Natural killer cell (primary cell): ENCODE measurements around the gene ARHGAP26. TPM values are rescaled to one million over a fixed set of nuclear protein-coding genes. Genes with fewer than 3 reads are reported as not detected.

ENCODE experiments used
- ATAC-seq, 3 donors: fragments of 150-1000 bp in 2 of 3; fragments of 200-7000 bp in 1 of 3; cut with Tn5 transposase; 1 replicate in 1 of 3; 2 replicates in 2 of 3; pipeline ENCODE4 v1.10.0; 2021; ENCODE audit warnings: mild to moderate bottlenecking in 2 of 3, moderate library complexity in 2 of 3
- DNase-seq, 2 donors: peaks; one replicate each; pipeline versions ENCODE4 v3.0.0 to v3.0.0-alpha.2; 2013 to 2021; ENCODE audit warnings: mixed read lengths in 1 of 2
- H3K27ac ChIP-seq: one replicate; pipeline ENCODE4 v1.5.1; 2013; ENCODE audit warnings: mild to moderate bottlenecking, low read length
- H3K27me3 ChIP-seq: one replicate; pipeline ENCODE4 v1.6.1; 2013; ENCODE audit warnings: low read length; ENCODE audit not compliant: control insufficient read depth, insufficient read depth
- H3K36me3 ChIP-seq: one replicate; pipeline ENCODE4 v1.6.1; 2013; ENCODE audit warnings: low read length; ENCODE audit not compliant: control insufficient read depth, insufficient read depth
- H3K4me1 ChIP-seq: one replicate; pipeline ENCODE4 v1.6.1; 2013; ENCODE audit warnings: low read length; ENCODE audit not compliant: control insufficient read depth, insufficient read depth
- H3K4me3 ChIP-seq: one replicate; pipeline ENCODE4 v1.5.1; 2013; ENCODE audit warnings: low read length
- H3K9me3 ChIP-seq: one replicate; pipeline ENCODE4 v1.6.1; 2013; ENCODE audit warnings: low read length; ENCODE audit not compliant: control insufficient read depth, insufficient read depth
- H3K27ac Mint-ChIP-seq, 2 donors: one replicate each; pipeline ENCODE4 v1.8.0; 2022; ENCODE audit warnings: mild to moderate bottlenecking in 2 of 2, mixed read lengths in 2 of 2, moderate library complexity in 1 of 2
- H3K27me3 Mint-ChIP-seq, 2 donors: one replicate each; pipeline ENCODE4 v1.8.0; 2022; ENCODE audit warnings: low read depth in 2 of 2, mixed read lengths in 2 of 2
- H3K36me3 Mint-ChIP-seq: one replicate; pipeline ENCODE4 v1.8.0; 2022; ENCODE audit warnings: mixed read lengths
- H3K4me1 Mint-ChIP-seq, 2 donors: one replicate each; pipeline ENCODE4 v1.8.0; 2022; ENCODE audit warnings: mixed read lengths in 2 of 2
- H3K4me3 Mint-ChIP-seq: one replicate; pipeline ENCODE4 v1.8.0; 2022; ENCODE audit warnings: mild to moderate bottlenecking, moderate library complexity, mixed read lengths
- H3K9me3 Mint-ChIP-seq, 2 donors: one replicate each; pipeline ENCODE4 v1.8.0; 2022; ENCODE audit warnings: mixed read lengths in 2 of 2
- CTCF ChIP-seq: fragments of 200-600 bp; IDR thresholded peaks from one replicate; pipeline ENCODE4 v1.8.0; 2022; ENCODE audit warnings: antibody characterized with exemption
- WGBS: methylation state at CpG from one replicate; pipeline ENCODE4 v1.1.7; 2013; ENCODE audit warnings: missing lambda C conversion rate; ENCODE audit not compliant: insufficient coverage; 5-methylcytosine and 5-hydroxymethylcytosine counted together
- intact Hi-C: fragments of 100-400 bp; cut with micrococcal nuclease; formaldehyde crosslinking; loops from one replicate; pipeline ENCODE4 v1.14.2; 2022
- total RNA-seq, 4 donors: library from RNA; stranded (reverse); fragments of 120-200 nt in 1 of 4; gene quantifications; one replicate each; pipeline versions ENCODE4 v1.2.3 to v1.2.4, GENCODE V29; 2013 to 2022

ARHGAP26 gene
- total RNA-seq, 3 donors from 2014 or later (not counting 1 experiment from before 2014, with no cell fraction given) = 153 to 159 (median 158) TPM

GRCh38 chr5:143106174-143106573 lies 336.0 kb downstream of the ARHGAP26 start:
- Mint-ChIP-seq H3K36me3 (no peaks in the 10 kb centered on the region), H3K9me3 (no peaks in the 10 kb centered on the region), H3K4me1 (peaks cover 50 to 59% of the 10 kb centered on the region in 2 donors), H3K27ac (peak overlapping the region; percentile 35 to 63), H3K4me3 (no peak overlapping the region), H3K27me3 (no peaks in the 10 kb centered on the region)
- DNase-seq (no peak), ATAC-seq (no peak)
- Histone ChIP-seq H3K4me3 (no peak overlapping the region), H3K4me1 (no peaks in the 10 kb centered on the region), H3K27me3 (no peaks in the 10 kb centered on the region), H3K9me3 (no peaks in the 10 kb centered on the region), H3K27ac (no peak overlapping the region), H3K36me3 (no peaks in the 10 kb centered on the region)
- intact Hi-C loops = no loop called here
- WGBS = 85% methylated on average over 6 of the region's 6 CpGs
- TF ChIP-seq CTCF = no peak

GRCh38 chr5:143108498-143109128 lies 338.4 kb downstream of the ARHGAP26 start:
- no peak for DNase-seq
- Histone ChIP-seq H3K9me3 (no peaks in the 10 kb centered on the region), H3K4me3 (no peak overlapping the region), H3K27ac (no peak overlapping the region), H3K36me3 (no peaks in the 10 kb centered on the region), H3K27me3 (no peaks in the 10 kb centered on the region), H3K4me1 (no peaks in the 10 kb centered on the region)
- H3K27me3 Mint-ChIP-seq = no peaks in the 10 kb centered on the region
- no peak overlapping the region for H3K4me3 Mint-ChIP-seq
- no peaks in the 10 kb centered on the region for H3K9me3 Mint-ChIP-seq
- H3K4me1 Mint-ChIP-seq = peaks cover 38 to 55% of the 10 kb centered on the region in 2 donors
- 92% methylated on average over 3 of the region's 3 CpGs for whole genome bisulfite sequencing
- H3K36me3 Mint-ChIP-seq = no peaks in the 10 kb centered on the region
- peak overlapping the region in 1 of 2 donors; percentile 8 for H3K27ac Mint-ChIP-seq
- ATAC-seq = no peak
- intact Hi-C loops = loop anchor here (1.0 kb wide), 1 partner anchor 13 kb away; no protein-coding TSS in a partner anchor
- no peak for TF ChIP-seq CTCF

GRCh38 chr5:143110591-143110990 lies 340.4 kb downstream of the ARHGAP26 start:
- Histone ChIP-seq H3K36me3 (peaks cover 4% of the 10 kb centered on the region), H3K27ac (no peak overlapping the region), H3K4me1 (no peaks in the 10 kb centered on the region), H3K27me3 (no peaks in the 10 kb centered on the region), H3K4me3 (no peak overlapping the region), H3K9me3 (no peaks in the 10 kb centered on the region)
- Mint-ChIP-seq H3K9me3 (no peaks in the 10 kb centered on the region), H3K4me3 (no peak overlapping the region), H3K4me1 (peaks cover 40 to 66% of the 10 kb centered on the region in 2 donors), H3K36me3 (no peaks in the 10 kb centered on the region), H3K27ac (no peak overlapping the region), H3K27me3 (no peaks in the 10 kb centered on the region)
- DNase-seq = no peak
- intact Hi-C loops = no loop called here
- ATAC-seq = no peak
- whole genome bisulfite sequencing = 88% methylated on average over 1 of the region's 1 CpG
- no peak for TF ChIP-seq CTCF

- Histone ChIP-seq H3K4me3 (no peak overlapping the region), H3K4me1 (no peaks in the 10 kb centered on the region), H3K27ac (no peak overlapping the region), H3K27me3 (no peaks in the 10 kb centered on the region), H3K36me3 (peaks cover 4% of the 10 kb centered on the region), H3K9me3 (no peaks in the 10 kb centered on the region)
- Mint-ChIP-seq H3K27ac (peak overlapping the region in 1 of 2 donors; percentile 16), H3K9me3 (no peaks in the 10 kb centered on the region), H3K36me3 (no peaks in the 10 kb centered on the region), H3K4me1 (peaks cover 32 to 66% of the 10 kb centered on the region in 2 donors), H3K4me3 (no peak overlapping the region), H3K27me3 (no peaks in the 10 kb centered on the region)
- TF ChIP-seq CTCF = no peak
- intact Hi-C loops = no loop called here
- no peak for DNase-seq
- WGBS = 97% methylated on average over 5 of the region's 5 CpGs
- ATAC-seq = no peak
Observed at GRCh38 chr5:143111799-143112198, 341.6 kb downstream of the ARHGAP26 start.
